SK-N-SH treated with all-trans-retinoic acid at 6 μM for 48 hours (cell line): ENCODE results near the gene FAM13B.
"Not testable (repeated sequence)": the region's sequence is repeated elsewhere in the genome, so short reads cannot be mapped to it uniquely, and the experiment has no call there.

Experiments used
- ATAC-seq: fragments of 200-7000 bp; cut with Tn5 transposase; 3 replicates; pipeline ENCODE4 v1.9.1; 2020; ENCODE audit warnings: mild to moderate bottlenecking, moderate library complexity
- CSDC2 ChIP-seq: fragments of 250-450 bp; sonication (Bioruptor Pico); IDR thresholded peaks from 2 replicates; pipeline ENCODE4 v1.5.0; 2020; ENCODE audit warnings: mild to moderate bottlenecking, moderate library complexity
- ESRRG ChIP-seq: fragments of 250-450 bp; sonication (Bioruptor Pico); IDR thresholded peaks from 2 replicates; pipeline ENCODE4 v1.6.1; 2021; ENCODE audit warnings: mild to moderate bottlenecking
- GLIS3 ChIP-seq: fragments of 250-450 bp; sonication (Bioruptor Pico); IDR thresholded peaks from 2 replicates; pipeline ENCODE4 v1.5.0; 2020; ENCODE audit warnings: mild to moderate bottlenecking, moderate library complexity
- ISL1 ChIP-seq: fragments of 250-450 bp; sonication (Bioruptor Pico); IDR thresholded peaks from 2 replicates; pipeline ENCODE4 v2.1.2; 2022; ENCODE audit warnings: mild to moderate bottlenecking, moderate library complexity
- OSR1 ChIP-seq: fragments of 250-450 bp; sonication (Bioruptor Pico); IDR thresholded peaks from 2 replicates; pipeline ENCODE4 v1.8.0; 2022; ENCODE audit warnings: moderate library complexity, mild to moderate bottlenecking, inconsistent platforms
- POU6F1 ChIP-seq: fragments of 250-450 bp; sonication (Bioruptor Pico); IDR thresholded peaks from 2 replicates; pipeline ENCODE4 v1.8.0; 2021; ENCODE audit warnings: low read depth, mild to moderate bottlenecking, moderate library complexity, borderline replicate concordance
- PPARA ChIP-seq: fragments of 250-450 bp; sonication (Bioruptor Pico); IDR thresholded peaks from 2 replicates; pipeline ENCODE4 v1.5.0; 2020; ENCODE audit warnings: mild to moderate bottlenecking, borderline replicate concordance
- RARB ChIP-seq: fragments of 250-450 bp; sonication (Bioruptor Pico); IDR thresholded peaks from 2 replicates; pipeline ENCODE4 v1.8.0; 2021; ENCODE audit warnings: mild to moderate bottlenecking, moderate library complexity
- SNAI2 ChIP-seq: fragments of 250-450 bp; sonication (Bioruptor Pico); IDR thresholded peaks from 2 replicates; pipeline ENCODE4 v1.5.0; 2020; ENCODE audit warnings: mild to moderate bottlenecking, moderate library complexity
- TCF4 ChIP-seq: fragments of 250-450 bp; sonication (Bioruptor Pico); IDR thresholded peaks from 2 replicates; pipeline ENCODE4 v1.8.0; 2021; ENCODE audit warnings: mild to moderate bottlenecking, moderate library complexity, borderline replicate concordance
- ZC3H10 ChIP-seq: fragments of 250-450 bp; sonication (Bioruptor Pico); IDR thresholded peaks from 2 replicates; pipeline ENCODE4 v1.5.1; 2021; ENCODE audit warnings: mild to moderate bottlenecking, moderate library complexity
- ZFP3 ChIP-seq: fragments of 250-450 bp; sonication (Bioruptor Pico); IDR thresholded peaks from 2 replicates; pipeline ENCODE4 v1.5.0; 2020; ENCODE audit warnings: mild to moderate bottlenecking, moderate library complexity
- ZFP30 ChIP-seq: fragments of 450-650 bp; formaldehyde crosslinking; IDR thresholded peaks from 2 replicates; pipeline ENCODE4 v1.5.0; 2022; ENCODE audit warnings: mild to moderate bottlenecking, moderate library complexity
- ZNF565 ChIP-seq: fragments of 450-650 bp; formaldehyde crosslinking; conservative IDR thresholded peaks from 2 replicates; pipeline ENCODE4 v1.5.0; 2020; ENCODE audit warnings: low read depth, mild to moderate bottlenecking, moderate library complexity
- ZNF70 ChIP-seq: fragments of 450-650 bp; formaldehyde crosslinking; IDR thresholded peaks from 2 replicates; pipeline ENCODE4 v1.5.0; 2020; ENCODE audit warnings: mild to moderate bottlenecking, moderate library complexity
- TF ChIP-seq, protein P1 (sequence below): fragments of 250-450 bp; sonication (Bioruptor Pico); IDR thresholded peaks from 2 replicates; pipeline ENCODE4 v1.5.0; 2020; ENCODE audit warnings: mild to moderate bottlenecking, moderate library complexity
- TF ChIP-seq, protein P2 (sequence below): fragments of 250-450 bp; sonication (Bioruptor Pico); IDR thresholded peaks from 2 replicates; pipeline ENCODE4 v1.8.0; 2020; ENCODE audit warnings: mild to moderate bottlenecking, moderate library complexity, borderline replicate concordance
- TF ChIP-seq, protein P3 (sequence below): fragments of 250-450 bp; sonication (Bioruptor Pico); IDR thresholded peaks from 2 replicates; pipeline ENCODE4 v1.5.1; 2021; ENCODE audit warnings: mild to moderate bottlenecking, moderate library complexity
- TF ChIP-seq, protein P4 (sequence below): fragments of 250-450 bp; sonication (Bioruptor Pico); IDR thresholded peaks from 2 replicates; pipeline ENCODE4 v1.5.1; 2020; ENCODE audit warnings: low read depth, mild to moderate bottlenecking, moderate library complexity

Gene FAM13B

DNA sequence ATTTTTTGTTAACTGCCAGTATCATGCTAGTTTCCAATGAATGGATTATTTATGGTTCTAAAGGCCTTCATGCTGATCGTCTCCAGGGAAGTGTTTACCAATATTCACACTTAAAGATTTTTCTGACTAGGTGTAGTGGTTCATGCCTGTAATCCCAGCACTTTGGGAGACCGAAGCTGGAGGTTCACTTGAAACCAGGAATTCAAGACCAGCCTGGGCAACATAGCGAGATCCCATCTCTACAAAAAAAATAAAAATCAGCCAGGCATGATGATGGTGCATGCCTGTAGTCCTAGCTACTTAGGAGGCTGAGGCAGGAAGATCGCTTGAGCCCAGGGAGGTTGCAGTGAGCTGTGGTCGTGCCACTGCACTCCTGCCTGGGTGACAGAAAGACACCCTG lies 43.5 kb downstream of the FAM13B start:
- no peak for ATAC-seq
- TF ChIP-seq, protein P1, sequence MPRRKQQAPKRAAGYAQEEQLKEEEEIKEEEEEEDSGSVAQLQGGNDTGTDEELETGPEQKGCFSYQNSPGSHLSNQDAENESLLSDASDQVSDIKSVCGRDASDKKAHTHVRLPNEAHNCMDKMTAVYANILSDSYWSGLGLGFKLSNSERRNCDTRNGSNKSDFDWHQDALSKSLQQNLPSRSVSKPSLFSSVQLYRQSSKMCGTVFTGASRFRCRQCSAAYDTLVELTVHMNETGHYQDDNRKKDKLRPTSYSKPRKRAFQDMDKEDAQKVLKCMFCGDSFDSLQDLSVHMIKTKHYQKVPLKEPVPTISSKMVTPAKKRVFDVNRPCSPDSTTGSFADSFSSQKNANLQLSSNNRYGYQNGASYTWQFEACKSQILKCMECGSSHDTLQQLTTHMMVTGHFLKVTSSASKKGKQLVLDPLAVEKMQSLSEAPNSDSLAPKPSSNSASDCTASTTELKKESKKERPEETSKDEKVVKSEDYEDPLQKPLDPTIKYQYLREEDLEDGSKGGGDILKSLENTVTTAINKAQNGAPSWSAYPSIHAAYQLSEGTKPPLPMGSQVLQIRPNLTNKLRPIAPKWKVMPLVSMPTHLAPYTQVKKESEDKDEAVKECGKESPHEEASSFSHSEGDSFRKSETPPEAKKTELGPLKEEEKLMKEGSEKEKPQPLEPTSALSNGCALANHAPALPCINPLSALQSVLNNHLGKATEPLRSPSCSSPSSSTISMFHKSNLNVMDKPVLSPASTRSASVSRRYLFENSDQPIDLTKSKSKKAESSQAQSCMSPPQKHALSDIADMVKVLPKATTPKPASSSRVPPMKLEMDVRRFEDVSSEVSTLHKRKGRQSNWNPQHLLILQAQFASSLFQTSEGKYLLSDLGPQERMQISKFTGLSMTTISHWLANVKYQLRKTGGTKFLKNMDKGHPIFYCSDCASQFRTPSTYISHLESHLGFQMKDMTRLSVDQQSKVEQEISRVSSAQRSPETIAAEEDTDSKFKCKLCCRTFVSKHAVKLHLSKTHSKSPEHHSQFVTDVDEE (CRISPR knock-in tag), result no peak
- TF ChIP-seq POU6F1, result no peak
- no peak for TF ChIP-seq ESRRG (CRISPR knock-in tag)
- TF ChIP-seq CSDC2, result no peak
- TF ChIP-seq, all 23 proteins: peak for 0

DNA sequence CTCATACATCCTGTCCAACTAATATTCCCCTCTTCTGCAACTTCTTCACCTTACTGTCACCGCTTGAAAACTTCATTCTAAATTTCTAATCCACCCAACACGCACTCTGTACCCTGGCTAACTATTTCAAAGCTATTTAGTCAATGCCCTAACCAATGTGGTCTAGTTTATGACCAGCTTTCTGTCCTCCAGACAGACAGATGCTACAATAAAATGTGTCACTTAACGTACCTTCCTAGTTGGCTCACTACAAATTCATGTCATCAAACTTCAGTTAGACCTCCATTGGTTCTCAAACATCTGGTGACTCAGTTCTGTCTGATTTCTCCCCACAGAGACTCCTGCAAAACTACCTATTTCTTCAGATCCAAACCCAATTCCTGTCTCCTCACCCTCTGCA lies 57.7 kb downstream of the FAM13B start:
- no peak for TF ChIP-seq ESRRG (CRISPR knock-in tag)
- TF ChIP-seq ZNF565 (CRISPR knock-in tag), result no peak
- TF ChIP-seq, protein P2, sequence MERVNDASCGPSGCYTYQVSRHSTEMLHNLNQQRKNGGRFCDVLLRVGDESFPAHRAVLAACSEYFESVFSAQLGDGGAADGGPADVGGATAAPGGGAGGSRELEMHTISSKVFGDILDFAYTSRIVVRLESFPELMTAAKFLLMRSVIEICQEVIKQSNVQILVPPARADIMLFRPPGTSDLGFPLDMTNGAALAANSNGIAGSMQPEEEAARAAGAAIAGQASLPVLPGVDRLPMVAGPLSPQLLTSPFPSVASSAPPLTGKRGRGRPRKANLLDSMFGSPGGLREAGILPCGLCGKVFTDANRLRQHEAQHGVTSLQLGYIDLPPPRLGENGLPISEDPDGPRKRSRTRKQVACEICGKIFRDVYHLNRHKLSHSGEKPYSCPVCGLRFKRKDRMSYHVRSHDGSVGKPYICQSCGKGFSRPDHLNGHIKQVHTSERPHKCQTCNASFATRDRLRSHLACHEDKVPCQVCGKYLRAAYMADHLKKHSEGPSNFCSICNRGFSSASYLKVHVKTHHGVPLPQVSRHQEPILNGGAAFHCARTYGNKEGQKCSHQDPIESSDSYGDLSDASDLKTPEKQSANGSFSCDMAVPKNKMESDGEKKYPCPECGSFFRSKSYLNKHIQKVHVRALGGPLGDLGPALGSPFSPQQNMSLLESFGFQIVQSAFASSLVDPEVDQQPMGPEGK (CRISPR knock-in tag), result no peak
- TF ChIP-seq POU6F1, result no peak
- TF ChIP-seq ZNF70 (CRISPR knock-in tag), result no peak
- TF ChIP-seq ZFP3, result no peak
- TF ChIP-seq TCF4, result no peak
- TF ChIP-seq ZFP30 (CRISPR knock-in tag), result no peak
- TF ChIP-seq ISL1, result no peak
- TF ChIP-seq RARB (CRISPR knock-in tag), result no peak
- ATAC-seq, result no peak

- not testable (repeated sequence) for ATAC-seq
These were observed 62.5 kb downstream of the FAM13B start for GRCh38 chr5:137970384-137970783.

DNA sequence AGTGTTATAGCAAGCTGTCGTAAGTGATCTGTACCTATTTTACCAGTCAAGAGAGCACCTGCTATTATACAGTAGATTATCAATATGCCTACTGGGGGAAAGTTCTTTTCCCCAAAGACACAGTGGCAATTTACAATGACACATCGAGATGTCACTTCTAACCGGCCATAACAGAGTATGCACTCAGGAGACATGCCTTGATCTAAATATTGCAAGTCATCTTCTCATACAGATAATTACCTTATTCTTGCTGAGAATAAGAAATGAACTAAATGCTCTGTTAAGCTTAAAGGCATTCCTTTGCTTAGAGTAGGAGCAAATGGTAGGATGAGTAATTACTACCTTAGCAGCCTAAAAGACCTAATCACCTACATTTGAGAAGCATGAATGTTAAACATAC lies 72.1 kb downstream of the FAM13B start:
- ATAC-seq, result no peak
- no peak for TF ChIP-seq SNAI2 (CRISPR knock-in tag)
- no peak for TF ChIP-seq ZFP30 (CRISPR knock-in tag)
- TF ChIP-seq, protein P3, sequence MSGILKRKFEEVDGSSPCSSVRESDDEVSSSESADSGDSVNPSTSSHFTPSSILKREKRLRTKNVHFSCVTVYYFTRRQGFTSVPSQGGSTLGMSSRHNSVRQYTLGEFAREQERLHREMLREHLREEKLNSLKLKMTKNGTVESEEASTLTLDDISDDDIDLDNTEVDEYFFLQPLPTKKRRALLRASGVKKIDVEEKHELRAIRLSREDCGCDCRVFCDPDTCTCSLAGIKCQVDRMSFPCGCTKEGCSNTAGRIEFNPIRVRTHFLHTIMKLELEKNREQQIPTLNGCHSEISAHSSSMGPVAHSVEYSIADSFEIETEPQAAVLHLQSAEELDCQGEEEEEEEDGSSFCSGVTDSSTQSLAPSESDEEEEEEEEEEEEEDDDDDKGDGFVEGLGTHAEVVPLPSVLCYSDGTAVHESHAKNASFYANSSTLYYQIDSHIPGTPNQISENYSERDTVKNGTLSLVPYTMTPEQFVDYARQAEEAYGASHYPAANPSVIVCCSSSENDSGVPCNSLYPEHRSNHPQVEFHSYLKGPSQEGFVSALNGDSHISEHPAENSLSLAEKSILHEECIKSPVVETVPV (CRISPR knock-in tag), result no peak
- no peak for TF ChIP-seq PPARA (CRISPR knock-in tag)
- no peak for TF ChIP-seq CSDC2
- TF ChIP-seq ZFP3, result no peak
- no peak for TF ChIP-seq OSR1 (CRISPR knock-in tag)
- no peak for TF ChIP-seq ZNF565 (CRISPR knock-in tag)

DNA sequence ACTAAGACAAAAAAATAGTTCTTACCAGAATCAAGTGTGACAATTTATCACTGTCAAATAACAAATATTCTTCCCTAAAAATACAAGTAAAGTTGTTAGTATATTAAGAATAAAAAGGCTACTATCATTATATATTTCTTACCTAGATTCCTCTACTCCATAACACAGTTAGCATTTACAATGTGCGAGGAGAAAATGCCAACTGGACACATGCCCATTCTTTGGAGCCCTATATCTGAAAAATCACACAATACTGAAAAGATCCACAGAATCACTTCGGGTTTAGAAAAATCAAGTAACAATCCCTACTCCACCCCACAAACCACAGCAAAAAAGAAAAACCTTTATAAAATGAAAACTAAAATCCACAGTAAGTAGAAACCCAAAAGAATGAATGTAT lies 72.7 kb downstream of the FAM13B start:
- ATAC-seq, result no peak
- TF ChIP-seq, protein P3 (CRISPR knock-in tag), result no peak
- TF ChIP-seq SNAI2 (CRISPR knock-in tag) (no peak), ZC3H10 (no peak), PPARA (CRISPR knock-in tag) (no peak), OSR1 (CRISPR knock-in tag) (no peak), CSDC2 (no peak), GLIS3 (no peak), ZFP30 (CRISPR knock-in tag) (no peak)
- TF ChIP-seq, protein P4, sequence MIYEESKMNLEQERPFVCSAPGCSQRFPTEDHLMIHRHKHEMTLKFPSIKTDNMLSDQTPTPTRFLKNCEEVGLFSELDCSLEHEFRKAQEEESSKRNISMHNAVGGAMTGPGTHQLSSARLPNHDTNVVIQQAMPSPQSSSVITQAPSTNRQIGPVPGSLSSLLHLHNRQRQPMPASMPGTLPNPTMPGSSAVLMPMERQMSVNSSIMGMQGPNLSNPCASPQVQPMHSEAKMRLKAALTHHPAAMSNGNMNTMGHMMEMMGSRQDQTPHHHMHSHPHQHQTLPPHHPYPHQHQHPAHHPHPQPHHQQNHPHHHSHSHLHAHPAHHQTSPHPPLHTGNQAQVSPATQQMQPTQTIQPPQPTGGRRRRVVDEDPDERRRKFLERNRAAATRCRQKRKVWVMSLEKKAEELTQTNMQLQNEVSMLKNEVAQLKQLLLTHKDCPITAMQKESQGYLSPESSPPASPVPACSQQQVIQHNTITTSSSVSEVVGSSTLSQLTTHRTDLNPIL (CRISPR knock-in tag), result no peak
- TF ChIP-seq, protein P1 (CRISPR knock-in tag), result no peak
